ENCODE data around the gene ARHGAP31.

ARHGAP31 gene

DNA sequence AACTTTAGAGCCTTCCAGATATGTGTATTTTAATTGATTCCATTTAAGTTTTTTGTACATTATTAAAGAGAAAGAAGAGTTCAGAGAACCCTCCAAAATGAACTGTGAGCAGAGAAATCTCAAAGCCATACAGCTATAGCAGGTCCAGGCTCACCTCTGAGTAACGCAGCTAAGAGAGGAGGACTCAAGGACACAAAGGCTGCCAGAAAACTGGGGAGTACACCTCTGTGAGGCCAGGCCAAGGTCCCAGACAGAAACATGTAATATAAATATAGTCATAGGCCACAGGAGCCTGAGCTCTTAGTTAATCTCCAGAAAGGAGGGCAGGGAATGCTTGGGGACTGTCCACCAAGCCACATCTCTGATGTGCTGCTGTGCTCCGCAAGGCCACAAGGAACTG, 102.7 kb downstream of the ARHGAP31 start:
- DNase-seq, result no peak

- no peak for DNase-seq
These were observed 106.3 kb downstream of the ARHGAP31 start for GRCh38 chr3:119400466-119400865.

DNA sequence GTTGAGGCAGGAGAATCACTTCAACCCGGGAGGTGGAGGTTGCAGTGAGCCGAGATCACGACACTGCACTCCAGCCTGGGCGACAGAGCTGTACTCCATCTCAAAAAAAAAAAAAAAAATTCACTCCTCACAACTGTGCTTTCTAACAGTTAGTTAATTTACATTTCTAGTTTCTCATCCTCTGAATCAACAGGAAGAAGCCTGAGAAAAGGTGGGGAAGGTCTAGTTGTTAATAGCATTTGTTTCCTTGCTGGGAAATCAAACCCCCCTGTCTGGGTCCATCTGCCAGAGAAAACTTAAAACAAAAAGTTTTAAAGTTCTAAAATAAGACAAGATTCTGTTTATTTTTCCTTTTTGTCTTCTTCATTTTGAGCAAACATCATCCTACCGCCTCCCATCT, 106.9 kb downstream of the ARHGAP31 start:
- DNase-seq, result no peak

GRCh38 chr3:119401503-119402440, 107.6 kb downstream of the ARHGAP31 start:
- no peak for DNase-seq

DNA sequence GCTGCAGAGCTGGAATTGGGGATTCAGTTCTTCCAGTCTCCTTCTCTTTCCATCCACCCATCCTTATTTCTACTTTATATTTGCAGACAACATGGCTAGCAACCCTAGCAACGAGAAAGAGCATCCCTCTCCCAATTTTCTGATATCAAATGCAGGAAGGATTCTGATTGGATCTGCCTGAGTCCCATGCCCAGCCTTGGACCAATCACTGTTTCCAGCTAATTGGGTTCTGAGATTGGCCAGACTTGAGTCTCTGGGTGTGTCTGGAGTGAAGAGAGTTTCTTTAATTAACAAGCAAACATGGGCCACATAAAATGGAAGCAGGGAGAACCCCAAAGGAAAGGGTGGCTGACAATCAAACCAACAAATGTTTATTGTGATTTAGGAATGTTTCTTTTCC, 108.6 kb downstream of the ARHGAP31 start:
- no peak for DNase-seq

GRCh38 chr3:119403201-119403600, 109.0 kb downstream of the ARHGAP31 start:
- no peak for DNase-seq

GRCh38 chr3:119405315-119405714, 111.1 kb downstream of the ARHGAP31 start:
- no peak for DNase-seq

GRCh38 chr3:119408243-119408950, 114.2 kb downstream of the ARHGAP31 start:
- no peak for DNase-seq

- DNase-seq, result no peak
These were observed 115.7 kb downstream of the ARHGAP31 start for GRCh38 chr3:119409844-119410243.

GRCh38 chr3:119413603-119414280, 119.6 kb downstream of the ARHGAP31 start:
- no peak for DNase-seq

DNA sequence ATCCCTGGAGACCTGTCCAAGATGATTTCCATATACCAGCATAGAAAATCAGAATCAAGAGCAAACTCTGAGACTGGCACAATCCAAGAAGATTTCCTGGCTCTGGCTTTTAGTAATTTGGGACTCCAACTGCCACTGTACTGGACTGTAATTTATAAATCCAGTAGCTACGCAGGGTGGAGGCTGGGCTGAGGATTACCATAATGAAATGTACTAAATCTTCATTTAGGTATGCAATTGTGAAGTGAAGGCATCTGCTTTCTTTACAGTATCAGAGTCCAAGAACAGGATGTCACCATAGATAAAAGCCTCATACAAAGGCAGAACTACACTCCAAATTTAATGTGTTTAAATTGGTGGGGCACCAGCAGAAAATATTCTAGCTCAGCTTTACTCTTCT, 122.7 kb downstream of the ARHGAP31 start:
- DNase-seq, result no peak

- DNase-seq, result no peak
These were observed 123.8 kb downstream of the ARHGAP31 start for GRCh38 chr3:119417771-119418512.

- DNase-seq, result no peak
These were observed 124.5 kb downstream of the ARHGAP31 start for GRCh38 chr3:119418641-119419040.

DNA sequence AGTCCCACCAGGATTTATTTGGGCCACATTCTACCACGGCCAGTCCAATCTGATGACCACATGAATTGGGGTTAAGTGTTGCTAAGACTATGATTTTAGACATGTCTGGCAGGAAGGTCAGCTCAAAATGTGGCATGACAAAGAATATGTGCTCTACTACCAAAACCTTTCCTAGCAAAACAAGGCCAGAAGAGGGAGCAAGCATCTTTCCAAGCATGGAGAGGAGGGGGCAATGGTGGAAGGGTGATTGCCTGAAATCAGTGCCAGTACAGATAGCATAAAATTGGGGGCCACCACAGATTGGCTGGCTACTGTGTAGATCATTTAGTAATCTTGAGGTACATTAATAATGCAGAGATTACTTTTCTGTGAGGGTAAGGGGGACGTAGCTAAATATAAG, 126.0 kb downstream of the ARHGAP31 start:
- DNase-seq, result no peak

- DNase-seq, result no peak
These were observed 133.5 kb downstream of the ARHGAP31 start for GRCh38 chr3:119427669-119428068.

DNA sequence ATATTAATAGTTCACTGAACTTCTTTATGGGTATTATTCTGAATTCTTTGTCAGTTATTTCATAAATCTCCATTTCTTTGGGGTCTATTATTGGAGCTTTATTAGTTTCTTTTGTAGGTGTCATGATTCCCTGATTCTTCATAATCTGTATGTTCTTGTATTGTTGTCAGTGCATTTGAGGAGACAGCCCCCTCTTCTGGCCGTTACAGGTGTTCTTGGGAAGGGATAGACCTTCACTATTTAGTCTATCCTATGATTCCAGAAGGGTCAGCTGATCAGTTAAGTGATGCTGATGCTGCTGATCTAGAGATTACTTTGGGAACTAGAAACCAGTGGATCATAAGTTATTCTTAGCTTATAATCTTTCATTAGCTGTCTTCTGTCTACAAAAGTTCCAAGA, 134.4 kb downstream of the ARHGAP31 start:
- DNase-seq, result no peak

DNA sequence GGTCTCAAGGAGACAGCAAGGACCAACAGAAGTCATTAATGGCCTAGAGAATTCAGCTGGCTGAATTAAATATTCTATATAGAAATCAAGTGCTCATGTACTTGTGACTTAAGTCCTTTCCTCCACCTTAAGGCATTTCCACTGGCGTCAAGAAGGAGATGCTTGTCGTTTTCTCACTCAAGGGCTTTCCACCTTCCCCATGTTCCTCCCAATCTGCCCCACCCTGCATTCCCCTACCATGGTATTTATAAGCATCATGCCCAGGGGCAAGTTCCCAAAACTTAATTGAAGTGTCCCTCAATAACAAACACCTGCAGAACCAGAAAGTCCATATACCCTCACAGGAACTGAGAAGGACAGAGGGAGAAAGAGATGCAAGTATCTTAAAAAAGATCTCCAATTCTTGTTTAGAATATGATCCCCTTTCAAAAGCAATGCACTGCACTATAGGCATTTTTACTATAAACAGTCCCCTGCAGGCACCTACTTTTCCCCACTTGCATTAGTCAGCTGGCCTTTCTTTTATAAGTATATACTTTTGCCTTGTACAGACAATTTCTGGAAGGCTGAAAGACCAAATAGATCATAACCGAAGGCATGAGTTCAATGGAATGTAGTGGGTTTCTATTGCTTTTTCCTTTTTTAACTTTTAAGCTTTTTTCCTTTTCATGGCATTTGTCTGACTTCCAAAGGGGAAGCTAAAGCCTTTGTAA, 139.6 kb downstream of the ARHGAP31 start:
- DNase-seq, result no peak

GRCh38 chr3:119434703-119435102, 140.5 kb downstream of the ARHGAP31 start:
- DNase-seq, result no peak

GRCh38 chr3:119436977-119437376, 142.8 kb downstream of the ARHGAP31 start:
- no peak for DNase-seq

GRCh38 chr3:119437691-119438258, 143.6 kb downstream of the ARHGAP31 start:
- no peak for DNase-seq

DNA sequence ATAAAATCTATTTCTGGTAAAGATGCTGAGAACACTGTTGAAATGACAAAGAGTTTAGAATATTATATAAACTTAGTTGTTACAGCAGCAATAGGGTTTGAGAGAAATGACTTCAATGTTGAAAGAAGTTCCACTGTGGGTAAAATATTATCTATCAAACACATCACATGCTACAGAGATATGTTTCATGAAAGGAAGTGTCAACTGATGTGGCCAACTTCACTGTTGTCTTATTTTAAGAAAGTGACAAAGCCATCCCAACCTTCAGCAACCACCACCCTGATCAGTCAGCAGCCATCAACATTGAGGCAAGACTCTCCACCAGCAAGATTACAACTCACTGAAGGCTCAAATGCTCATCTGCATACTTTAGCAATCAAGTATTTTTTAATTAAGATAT, 149.0 kb downstream of the ARHGAP31 start:
- DNase-seq, result no peak

- DNase-seq, result no peak
These were observed 150.4 kb downstream of the ARHGAP31 start for GRCh38 chr3:119444590-119444989.

All from DMS79 (cell line).